Suppressor macrophage treated with lipopolysaccharide for 1 hour (primary cell): ENCODE results near the gene GABARAPL1.
A peak's percentile ranks its signal among the peaks of the same experiment; 100 is the strongest.

Source experiments
- DNase-seq, 3 donors: peaks; one replicate each; pipeline ENCODE4 v3.0.0-alpha.2; 2020 to 2022

Gene GABARAPL1

DNA sequence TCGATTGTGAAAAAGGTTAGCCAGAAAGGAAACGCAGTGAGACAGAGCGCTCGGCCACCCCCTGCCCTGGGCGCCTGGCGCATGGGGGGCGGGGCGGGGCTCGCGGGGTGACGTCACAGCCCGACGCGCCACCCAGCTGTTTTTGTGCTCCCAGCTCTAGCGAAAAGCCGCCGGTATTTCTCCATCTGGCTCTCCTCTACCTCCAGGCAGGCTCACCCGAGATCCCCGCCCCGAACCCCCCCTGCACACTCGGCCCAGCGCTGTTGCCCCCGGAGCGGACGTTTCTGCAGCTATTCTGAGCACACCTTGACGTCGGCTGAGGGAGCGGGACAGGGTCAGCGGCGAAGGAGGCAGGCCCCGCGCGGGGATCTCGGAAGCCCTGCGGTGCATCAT, at the start of gene GABARAPL1:
GABARAPL1 (plus strand) TSS at position 139 of the 393 bp plus-strand sequence; CDS start at position 392, 253 bp downstream.
- DNase-seq = peak; percentile 86 to 93 (median 90)

DNA sequence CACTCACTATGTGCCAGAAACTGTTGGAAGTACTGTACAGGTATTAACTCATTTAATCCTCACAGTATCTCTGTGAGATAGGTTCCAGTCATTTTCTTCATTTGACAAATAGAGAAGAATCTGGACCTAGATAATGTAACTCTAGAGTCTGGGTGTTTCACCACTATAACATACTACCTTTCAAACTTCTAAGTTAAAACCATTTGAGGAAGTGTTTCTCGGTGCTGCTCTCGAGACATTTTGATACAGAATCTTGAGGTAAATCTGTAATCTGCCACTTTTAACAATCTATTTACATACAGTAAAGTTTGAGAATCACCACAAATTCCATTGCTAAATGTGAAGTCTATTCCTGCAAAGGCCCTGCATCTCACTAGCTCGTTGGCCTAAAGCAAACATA, 49.6 kb upstream of the GABARAPL1 start:
- DNase-seq = no peak

DNA sequence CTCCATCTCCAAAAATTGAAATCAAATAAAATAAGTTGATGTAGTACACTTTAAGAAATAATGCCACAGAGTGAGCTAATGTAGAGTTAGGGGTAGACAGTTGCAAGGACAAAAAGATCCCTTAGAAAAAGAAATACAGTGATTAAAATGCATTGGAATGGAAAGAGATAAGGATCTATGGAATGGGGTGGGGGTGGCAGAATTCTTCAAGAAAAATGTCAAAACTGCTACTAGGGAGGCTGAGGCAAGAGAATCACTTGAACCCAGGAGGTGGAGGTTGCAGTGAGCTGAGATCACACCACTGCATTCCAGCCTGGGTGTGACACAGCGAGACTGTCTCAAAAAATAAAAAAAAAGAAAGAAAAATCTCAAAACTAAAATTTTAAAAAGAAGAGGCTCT, 47.3 kb upstream of the GABARAPL1 start:
- DNase-seq = no peak

DNA sequence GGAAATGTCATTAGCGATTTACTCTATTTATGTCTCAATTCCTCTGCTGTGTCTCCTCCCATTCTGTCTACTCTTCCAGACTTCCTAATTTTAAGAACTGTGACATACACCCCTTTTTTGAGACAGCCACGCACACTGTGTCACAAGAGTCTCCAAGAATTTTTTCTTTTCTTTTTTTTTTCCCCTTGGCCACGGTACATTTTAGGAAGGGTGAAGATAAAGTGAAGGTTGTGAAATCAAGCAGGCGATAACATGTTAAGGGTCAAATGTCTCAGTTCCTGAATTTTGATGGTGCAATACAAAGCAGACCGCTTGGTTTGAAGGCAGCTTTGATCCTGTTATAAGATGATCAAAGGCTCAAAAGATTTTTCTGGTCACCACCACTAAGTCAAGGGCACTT, 45.1 kb upstream of the GABARAPL1 start:
- peak; percentile 77 to 92 (median 87) for DNase-seq

DNA sequence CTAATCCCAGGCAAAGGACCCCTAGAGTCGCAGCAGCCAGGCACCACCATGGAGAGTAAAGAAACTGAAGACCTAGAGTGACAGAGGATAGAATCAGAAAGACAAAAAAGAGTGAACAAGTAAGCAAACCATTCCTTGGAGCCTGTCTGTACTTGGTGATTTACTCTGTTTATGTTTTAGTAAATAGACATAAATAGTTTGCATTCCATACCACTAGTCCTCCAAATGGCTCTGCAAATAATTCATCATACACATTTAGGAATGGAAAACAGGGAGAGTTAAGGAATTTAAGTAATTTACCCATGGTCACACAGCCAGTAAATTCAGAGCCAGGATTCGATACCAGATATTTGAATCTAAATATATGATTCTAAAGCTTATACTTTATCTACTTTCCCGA, 43.6 kb upstream of the GABARAPL1 start:
- no peak for DNase-seq

DNA sequence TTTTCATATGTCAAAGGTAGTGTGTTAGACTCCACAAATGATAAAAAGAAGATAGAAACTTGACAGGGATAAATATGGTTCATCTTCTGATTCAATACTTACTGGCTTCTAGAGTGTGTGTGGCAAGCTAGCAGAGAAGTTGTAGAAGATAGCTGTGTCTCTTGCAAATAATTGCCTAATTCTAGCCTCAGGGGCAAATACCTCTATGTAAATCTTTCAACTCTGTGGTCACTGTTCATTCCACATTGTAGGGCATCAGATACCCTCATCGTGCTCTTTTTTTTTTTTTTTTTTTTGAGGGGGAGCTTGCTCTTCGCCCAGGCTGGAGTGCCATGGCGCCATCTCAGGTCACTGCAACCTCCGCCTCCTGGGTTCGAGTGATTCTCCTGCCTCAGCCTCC, 42.5 kb upstream of the GABARAPL1 start:
- DNase-seq = no peak

DNA sequence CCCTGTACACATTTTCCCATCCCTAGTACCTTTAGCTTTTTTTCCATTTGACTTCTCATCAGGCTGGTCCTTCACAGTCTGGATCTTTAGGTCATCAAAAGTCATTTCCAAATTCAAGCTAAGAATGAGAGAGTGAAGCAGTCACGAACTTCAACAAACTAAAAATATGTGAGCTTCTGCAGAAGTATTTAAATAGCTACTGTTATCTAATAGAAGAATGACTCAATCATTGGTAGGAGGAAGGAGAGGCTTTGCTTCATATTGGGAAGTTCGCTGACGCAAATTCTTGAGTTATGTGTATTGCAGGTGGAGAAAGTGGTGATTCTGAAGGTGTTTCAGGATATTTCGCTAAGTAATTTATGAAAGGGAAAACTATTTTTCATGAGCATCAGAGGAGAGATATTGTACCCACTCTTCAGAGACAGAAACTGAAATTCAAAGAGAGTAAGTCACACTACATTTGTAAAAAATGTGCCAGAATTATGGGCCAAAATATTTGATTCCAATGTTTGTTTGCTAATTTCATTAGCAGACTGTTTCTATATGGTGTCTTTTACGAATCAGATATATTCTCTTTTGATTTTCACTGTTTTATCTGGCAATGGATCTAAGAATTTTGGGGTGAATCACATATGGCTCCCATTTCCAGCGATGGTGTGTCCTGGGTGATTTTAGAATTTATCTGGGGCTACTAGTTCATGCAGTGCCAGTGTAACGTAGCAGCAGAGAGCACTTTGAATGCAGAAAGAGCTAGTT, 40.5 kb upstream of the GABARAPL1 start, which contains the start of gene OLR1:
OLR1 (minus strand) TSS at position 160 of the 756 bp plus-strand sequence; CDS start at position 105, 55 bp downstream.
- peak; percentile 73 to 92 (median 89) for DNase-seq

DNA sequence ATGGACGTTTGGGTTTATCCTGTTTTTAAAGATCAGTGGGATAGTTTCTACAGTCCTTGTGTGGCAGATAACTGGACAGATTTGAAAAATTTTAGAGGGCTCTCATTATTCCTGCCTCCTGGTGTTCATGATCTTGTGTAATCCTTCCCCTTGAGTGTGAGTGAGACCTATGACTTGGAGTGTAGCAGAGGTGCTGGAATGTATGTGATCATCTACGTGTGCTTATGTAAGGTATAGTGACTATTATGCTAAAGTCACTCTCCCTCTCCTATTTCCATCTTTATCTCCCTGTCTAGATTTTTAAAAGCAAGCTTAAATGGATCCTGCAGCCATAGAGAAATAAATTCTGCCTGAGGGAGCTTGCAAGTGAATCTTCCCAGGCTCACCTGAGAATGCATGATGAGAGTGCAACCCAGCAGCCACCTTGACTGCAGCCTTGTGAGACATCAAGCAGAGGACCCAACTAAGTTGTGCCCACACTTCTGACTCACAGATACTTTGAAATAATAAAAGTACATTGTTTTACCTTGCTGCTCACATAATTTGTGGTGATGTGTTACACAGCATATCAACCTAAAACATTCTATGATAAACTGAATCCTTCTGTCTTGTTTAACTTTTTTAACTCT, 37.6 kb upstream of the GABARAPL1 start:
- no peak for DNase-seq

DNA sequence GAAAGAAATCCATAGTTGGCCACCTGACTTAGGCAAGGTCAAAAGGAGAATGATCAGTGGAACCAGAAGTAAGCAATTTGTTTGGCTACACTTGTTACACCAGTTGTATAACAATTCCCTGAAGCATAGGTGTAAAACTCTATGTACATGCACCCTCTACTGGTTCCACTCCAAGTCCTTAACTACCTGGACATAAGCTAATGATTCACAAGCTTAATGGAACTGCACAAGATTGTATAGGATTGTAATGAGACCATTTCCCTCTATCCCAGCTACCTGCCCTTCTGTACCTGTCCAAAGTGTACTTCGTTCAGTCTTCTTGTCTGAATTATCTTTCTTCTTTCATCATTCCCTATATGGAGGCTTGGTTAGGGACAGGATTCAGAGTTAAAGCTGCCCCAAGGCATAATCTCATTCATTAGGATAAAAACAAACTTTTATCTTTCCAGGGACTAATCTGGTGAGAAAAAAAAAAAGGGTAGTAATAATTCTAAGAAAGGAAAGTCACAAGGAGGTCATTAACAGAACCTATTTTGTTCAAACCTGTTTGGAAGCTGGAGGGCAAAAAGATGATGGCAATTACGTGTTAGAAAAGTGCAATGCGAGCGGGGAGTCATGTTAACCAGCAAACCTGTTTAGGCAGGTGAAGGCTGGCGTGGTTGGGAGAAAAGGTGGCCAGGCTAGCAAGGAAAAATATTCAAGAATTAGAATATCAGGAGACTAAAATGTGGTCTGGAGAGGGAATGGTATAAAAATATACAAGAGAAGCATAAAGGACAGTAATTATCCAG, 36.6 kb upstream of the GABARAPL1 start:
- no peak for DNase-seq

DNA sequence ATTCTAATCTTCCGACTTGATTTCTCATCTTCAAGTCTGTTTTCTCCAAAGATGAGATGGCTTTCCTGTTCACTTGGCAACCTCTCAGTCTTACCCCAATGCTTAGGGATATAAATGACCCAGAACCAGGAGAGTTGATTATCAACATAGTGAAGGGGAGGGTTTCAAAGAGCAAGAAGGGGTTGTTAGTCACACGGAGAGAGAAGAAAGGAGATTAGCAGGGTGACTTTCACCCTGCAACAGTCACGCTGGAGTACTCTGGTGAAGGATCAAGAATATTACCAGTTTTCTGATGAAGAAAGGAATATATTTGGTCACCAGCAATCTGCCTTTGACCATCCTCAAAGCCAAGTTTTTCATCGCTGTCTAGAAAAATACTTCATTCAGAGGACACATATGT, 33.9 kb upstream of the GABARAPL1 start, which contains the start of gene TMEM52B:
TMEM52B (plus strand) TSS at position 212 of the 400 bp plus-strand sequence. CDS start 543 bp downstream, outside the sequence.
- no peak for DNase-seq

DNA sequence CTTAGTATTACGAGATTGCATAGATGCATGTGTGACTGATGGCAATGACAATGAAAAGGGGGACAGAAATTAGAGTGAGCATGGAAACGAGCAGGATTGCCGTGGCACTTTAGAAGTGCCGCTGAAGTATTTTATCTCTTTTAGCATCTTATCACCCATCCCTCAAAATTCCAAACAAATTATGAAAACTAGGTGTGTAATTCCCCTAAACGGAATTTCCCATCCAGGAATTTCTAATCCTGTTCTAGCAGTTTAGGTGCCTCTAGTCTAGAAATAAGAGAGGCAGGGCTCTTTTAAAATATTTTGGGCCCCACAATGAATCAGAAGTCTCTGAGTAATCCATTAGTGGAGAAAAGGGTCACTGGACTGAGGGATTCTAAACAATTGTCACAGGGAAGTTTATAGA, 32.9 kb upstream of the GABARAPL1 start:
- peak; percentile 30 to 73 (median 64) for DNase-seq

DNA sequence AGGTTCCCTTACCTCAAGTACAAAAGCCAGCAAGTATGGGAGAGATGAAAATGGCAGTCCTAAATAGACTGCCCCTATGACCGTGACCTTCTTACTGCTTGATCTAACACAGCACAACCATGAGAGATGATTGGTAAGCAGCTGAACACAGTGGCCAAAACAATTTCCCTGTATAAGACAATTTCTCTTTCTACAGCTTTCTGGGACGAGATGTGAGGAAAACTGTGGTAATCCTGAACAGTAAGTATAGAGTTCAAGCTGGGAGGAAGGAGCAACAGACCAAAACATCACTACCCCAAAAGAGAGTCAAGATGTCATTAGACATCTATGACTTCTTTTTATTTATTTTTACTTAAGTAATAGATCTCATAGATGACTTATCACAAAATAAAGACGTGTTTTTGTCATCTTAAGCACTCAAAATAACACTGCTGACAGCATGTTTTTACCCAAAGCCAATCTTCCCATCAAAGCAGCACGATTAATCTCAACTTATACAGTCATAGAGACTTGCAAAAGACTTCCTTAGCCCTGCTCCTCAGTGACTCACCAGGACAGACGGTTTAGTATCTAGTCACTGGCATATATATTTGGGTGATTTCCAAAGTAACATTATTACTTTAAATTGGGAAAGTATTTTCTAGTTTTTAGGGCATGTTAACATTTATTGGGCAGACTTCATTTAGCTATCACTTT, 30.2 kb upstream of the GABARAPL1 start:
- peak; percentile 86 to 97 (median 95) for DNase-seq

DNA sequence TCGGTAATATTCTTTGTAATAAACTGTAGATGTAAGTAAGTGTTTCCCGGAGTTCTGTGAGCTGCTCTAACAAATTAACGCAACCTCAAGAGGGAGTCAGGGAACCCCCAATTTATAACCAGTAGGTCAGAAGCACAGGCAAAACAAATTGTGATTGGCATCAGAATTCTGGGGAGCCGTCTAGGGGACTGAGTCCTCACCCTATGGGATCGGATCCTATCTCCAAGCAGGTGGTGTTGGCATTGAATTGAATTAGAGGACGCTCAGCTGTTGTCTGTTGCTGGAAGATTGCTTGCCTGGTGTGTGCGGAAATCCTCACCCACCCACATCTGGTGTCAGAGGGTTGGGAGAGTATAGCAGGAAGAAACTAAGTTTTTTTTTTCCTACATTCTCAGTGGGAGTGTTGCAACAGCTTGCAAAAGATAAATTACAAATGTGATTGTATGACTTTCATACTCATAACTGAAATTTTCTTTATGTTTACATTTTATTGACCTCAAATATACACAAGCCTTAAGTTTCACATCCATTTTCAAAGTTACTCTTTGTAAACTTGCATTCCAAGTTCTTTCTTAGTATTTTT, 28.3 kb upstream of the GABARAPL1 start:
- peak; percentile 80 to 89 (median 86) for DNase-seq

DNA sequence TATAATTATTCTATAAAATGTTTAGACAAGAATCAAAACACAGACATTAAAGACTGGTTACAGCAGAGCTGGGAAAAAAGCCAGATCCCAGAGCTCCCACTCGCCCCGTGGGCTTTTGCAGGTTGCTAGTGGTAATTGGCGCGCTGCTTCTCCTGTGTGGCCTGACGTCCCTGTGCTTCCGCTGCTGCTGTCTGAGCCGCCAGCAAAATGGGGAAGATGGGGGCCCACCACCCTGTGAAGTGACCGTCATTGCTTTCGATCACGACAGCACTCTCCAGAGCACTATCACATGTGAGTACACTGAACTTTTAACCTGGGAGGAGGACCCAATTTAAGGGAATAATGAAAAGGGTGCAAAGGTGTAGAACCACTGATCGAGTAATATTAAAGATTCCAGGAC, 26.4 kb upstream of the GABARAPL1 start:
- peak; percentile 80 to 84 (median 80) for DNase-seq

DNA sequence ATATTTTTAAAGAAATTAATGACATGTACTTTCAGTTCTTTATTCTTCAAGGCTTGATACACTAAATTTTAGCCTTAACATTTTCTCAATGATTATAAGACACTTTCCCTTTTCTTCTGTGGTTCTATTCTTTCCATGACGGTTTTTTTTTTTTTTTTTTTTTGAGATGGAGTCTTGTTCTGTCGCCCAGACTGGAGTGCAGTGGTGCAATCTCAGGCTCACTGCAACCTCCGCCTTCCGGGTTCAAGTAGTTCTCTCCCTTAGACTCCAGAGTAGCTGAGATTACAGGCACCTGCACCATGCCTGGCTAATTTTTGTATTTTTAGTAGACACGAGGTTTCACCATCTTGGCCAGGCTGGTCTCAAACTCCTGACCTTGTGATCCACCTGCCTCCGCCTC, 25.7 kb upstream of the GABARAPL1 start:
- peak in 2 of 3 donors; percentile 34 to 35 for DNase-seq

DNA sequence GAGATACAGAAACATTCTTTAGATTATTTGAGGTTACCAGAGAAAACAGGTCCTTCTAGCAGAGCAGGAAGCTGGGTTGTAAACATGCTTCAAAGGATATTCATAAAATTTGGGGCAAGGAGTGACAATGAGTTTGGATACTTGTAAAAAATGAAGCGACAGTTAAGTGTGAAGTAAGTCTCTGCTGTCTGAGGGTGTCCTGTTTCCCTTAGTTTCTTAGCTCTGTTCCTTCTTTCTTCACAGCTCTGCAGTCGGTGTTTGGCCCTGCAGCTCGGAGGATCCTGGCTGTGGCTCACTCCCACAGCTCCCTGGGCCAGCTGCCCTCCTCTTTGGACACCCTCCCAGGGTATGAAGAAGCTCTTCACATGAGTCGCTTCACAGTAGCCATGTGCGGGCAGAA, 23.0 kb upstream of the GABARAPL1 start:
- DNase-seq = no peak

DNA sequence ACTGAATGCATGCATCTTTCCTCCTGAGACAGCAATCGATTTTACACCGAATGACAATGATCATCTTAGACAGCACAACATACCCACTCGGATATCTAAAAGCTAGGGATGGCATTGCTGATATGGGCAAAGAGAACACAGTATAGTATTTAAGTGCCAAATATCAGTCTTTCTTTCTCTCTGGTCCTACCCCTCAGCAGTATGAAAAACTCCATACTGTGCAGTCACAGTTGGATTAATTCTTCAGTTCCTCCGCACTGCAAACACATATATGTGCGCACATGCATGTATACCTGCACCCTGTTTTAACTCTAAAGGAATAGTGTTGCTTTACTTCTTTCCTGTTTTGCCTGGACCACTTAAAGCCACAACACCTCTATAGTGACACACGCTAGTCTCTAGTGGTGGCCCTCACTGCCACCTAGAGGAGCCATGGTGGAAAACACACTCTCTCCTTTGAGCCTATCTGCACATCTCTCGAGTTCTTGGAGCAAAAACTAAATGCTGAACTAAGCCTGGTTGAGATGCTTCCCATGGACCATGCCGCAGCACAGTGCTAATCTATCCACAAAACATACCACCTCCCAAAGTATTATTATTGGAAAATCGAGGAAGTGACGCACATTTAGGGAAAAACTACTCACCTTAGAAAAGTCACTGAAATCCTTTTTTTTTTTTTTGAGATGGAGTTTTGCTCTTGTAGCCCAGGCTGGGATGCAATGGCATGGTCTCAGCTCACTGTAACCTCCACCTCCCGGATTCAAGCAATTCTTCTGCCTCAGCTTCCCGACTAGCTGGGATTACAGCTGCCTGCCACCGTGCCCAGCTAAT, 21.9 kb upstream of the GABARAPL1 start:
- DNase-seq = peak; percentile 77 to 81 (median 78)

DNA sequence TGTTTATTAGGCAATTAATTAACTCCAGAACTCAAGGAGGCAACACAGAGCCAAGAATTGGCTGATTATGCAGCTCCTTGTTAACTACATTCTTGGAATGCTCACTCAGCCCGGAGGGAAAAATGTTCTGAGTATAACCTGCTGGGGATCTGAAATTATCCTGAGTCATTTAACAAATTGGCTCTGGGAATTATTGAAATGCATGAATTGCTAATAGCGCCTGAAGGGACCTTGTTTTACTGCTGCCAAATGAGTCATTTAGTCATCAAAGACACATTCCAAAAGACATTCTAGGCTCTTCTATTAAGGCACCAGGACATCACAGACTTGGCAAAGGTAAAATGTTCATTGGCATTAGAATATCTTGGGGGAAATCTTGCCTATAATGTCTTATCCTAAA, 20.8 kb upstream of the GABARAPL1 start:
- no peak for DNase-seq

DNA sequence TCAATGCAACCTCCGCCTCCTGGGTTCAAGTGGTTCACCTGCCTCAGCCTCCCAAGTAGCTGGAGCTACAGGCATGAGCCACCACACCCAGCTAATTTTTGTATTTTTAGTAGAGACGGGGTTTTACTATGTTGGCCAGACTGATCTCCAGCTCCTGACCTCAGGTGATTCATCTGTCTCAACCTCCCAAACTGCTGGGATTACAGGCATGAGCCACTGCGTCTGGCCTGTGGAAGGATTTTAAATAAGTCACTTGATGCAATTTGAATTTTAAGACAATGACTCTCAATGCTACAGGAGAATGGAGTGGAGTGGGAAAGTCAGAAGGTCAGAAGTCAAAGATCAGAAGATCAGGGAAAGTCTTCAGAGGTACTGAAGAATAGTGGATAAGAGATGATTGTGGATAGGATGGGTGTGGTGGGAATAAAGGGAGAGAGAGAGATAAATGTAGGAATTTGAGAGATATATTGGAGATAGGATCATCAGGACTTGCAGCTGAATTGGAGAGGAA, 18.5 kb upstream of the GABARAPL1 start:
- no peak for DNase-seq

DNA sequence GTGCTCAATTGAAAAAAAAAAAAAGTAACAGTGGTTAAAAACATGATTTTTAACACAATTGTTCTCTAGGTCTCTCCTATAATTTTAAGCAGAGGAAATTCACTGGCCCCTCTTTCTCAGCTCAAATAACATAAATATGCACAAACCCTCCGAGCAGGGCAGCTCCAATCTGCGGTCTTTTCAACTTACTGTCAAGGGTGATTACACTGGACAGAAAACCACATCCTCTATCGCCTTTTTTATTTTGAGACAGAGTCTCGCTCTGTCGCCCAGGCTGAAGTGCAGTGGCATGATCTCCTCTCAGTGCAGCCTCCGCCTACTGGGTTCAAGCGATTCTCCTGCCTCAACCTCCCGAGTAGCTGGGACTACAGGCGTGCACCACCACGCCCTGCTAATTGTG, 16.5 kb upstream of the GABARAPL1 start:
- no peak for DNase-seq

DNA sequence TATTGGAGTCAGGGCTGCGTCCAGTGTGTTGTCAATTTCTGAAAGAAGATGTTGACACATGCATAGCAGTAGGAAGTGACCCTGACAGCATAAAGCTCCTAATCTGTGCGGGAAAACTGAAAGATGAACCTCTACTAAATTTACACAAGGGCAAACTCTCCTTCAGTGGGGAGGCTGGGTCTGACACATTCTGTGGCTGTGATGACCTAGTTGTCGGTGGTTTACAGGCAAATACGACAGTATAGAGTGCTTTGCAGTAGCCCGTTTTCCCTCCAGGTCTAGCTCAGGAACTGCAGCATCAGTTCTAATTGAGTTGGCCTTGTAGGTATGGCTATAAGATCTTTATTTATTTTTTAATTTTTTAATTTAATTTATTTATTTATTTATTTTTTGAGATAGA, 14.8 kb upstream of the GABARAPL1 start:
- no peak for DNase-seq
